ENCODE results near the gene COPS9. TPM values are rescaled to one million over a fixed set of nuclear protein-coding genes. Genes with fewer than 3 reads are reported as not detected.

The COPS9 gene
- total RNA-seq, 1 donor from 2014 or later: 140 TPM

DNA sequence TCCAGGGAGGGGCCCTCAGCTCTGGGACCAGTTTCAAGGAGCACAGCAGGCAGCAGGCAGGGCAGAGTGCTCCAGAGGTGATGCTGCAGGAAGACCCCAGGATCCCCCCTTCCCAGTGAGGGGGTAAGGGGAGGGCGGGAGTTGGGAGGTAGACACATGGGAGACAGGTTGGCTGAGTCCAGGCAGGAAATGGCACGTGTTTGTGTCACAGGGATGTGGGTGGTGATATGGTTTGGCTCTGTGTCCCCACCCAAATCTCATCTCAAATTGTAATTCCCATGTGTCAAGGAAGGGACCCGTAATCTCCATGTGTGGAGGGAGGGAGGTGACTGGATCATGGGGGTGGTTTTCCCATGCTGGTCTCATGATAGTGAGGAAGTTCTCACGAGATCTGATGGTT is 29.6 kb upstream of the COPS9 start:
- Mint-ChIP-seq H3K9me3 (ENCODE audit: low read depth) (no peaks in the 10 kb centered on the region), H3K27ac (ENCODE audit: unreplicated experiment) (no peak overlapping the region), H3K36me3 (ENCODE audit: low read depth) (no peaks in the 10 kb centered on the region), H3K4me3 (ENCODE audit: unreplicated experiment) (no peak overlapping the region), H3K27me3 (ENCODE audit: low read depth) (peaks cover 36% of the 10 kb centered on the region), H3K4me1 (ENCODE audit: low read depth) (no peaks in the 10 kb centered on the region)
- TF ChIP-seq, protein P1, sequence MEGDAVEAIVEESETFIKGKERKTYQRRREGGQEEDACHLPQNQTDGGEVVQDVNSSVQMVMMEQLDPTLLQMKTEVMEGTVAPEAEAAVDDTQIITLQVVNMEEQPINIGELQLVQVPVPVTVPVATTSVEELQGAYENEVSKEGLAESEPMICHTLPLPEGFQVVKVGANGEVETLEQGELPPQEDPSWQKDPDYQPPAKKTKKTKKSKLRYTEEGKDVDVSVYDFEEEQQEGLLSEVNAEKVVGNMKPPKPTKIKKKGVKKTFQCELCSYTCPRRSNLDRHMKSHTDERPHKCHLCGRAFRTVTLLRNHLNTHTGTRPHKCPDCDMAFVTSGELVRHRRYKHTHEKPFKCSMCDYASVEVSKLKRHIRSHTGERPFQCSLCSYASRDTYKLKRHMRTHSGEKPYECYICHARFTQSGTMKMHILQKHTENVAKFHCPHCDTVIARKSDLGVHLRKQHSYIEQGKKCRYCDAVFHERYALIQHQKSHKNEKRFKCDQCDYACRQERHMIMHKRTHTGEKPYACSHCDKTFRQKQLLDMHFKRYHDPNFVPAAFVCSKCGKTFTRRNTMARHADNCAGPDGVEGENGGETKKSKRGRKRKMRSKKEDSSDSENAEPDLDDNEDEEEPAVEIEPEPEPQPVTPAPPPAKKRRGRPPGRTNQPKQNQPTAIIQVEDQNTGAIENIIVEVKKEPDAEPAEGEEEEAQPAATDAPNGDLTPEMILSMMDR (IDR thresholded peaks at IDR 0.05): no peak
- peak; percentile 52 for DNase-seq (ENCODE audit: low spot score)

DNA sequence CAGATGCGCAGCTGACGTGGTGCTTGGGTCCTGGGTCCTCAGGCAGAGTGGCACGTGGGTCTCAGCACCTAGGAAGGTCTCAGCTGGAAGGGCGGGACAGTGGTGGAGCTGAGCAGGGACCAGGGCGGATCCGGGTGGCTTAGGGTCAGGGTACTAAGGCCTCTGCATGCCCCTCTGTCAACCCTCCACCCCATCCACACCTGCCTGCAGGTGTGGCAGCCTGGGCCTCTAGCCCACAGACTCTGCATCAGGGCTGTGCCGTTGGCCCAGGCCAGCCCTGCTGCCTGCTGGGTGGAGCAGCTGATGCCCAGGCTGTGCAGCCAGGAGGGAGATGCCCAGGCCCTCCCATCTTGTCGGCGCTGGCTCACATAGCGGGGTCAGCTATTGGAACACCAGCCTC is 28.9 kb upstream of the COPS9 start:
- Mint-ChIP-seq H3K4me1 (ENCODE audit: low read depth) (no peaks in the 10 kb centered on the region), H3K27me3 (ENCODE audit: low read depth) (peaks cover 36% of the 10 kb centered on the region), H3K9me3 (ENCODE audit: low read depth) (no peaks in the 10 kb centered on the region), H3K4me3 (ENCODE audit: unreplicated experiment) (no peak overlapping the region), H3K36me3 (ENCODE audit: low read depth) (no peaks in the 10 kb centered on the region), H3K27ac (ENCODE audit: unreplicated experiment) (no peak overlapping the region)
- TF ChIP-seq, protein P1 (IDR thresholded peaks at IDR 0.05): no peak
- DNase-seq (ENCODE audit: low spot score): peak; percentile 52

DNA sequence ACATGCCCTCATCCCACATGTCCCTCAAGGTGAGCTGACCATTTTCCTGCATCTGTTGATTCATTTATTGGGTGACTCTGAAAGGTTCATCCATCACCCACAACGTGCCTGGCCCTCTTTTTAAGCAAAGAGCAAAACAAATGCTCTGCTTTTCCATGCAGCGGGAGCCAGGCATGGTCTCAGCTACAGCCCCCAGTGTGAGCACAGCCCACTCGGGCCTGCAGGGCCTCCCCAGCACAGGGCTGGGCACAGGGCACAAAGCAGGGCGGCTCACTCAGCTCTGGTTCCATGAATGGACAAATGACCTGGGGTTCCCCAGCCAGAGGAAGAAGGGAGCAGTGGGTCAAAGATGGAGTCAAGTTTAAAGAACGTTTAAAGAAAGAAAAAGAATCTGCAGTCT is 28.5 kb upstream of the COPS9 start:
- peak; percentile 19 for DNase-seq (ENCODE audit: low spot score)
- Mint-ChIP-seq H3K36me3 (ENCODE audit: low read depth) (no peaks in the 10 kb centered on the region), H3K27me3 (ENCODE audit: low read depth) (peaks cover 36% of the 10 kb centered on the region), H3K27ac (ENCODE audit: unreplicated experiment) (no peak overlapping the region), H3K9me3 (ENCODE audit: low read depth) (no peaks in the 10 kb centered on the region), H3K4me1 (ENCODE audit: low read depth) (no peaks in the 10 kb centered on the region), H3K4me3 (ENCODE audit: unreplicated experiment) (no peak overlapping the region)
- TF ChIP-seq, protein P1 (IDR thresholded peaks at IDR 0.05): no peak

DNA sequence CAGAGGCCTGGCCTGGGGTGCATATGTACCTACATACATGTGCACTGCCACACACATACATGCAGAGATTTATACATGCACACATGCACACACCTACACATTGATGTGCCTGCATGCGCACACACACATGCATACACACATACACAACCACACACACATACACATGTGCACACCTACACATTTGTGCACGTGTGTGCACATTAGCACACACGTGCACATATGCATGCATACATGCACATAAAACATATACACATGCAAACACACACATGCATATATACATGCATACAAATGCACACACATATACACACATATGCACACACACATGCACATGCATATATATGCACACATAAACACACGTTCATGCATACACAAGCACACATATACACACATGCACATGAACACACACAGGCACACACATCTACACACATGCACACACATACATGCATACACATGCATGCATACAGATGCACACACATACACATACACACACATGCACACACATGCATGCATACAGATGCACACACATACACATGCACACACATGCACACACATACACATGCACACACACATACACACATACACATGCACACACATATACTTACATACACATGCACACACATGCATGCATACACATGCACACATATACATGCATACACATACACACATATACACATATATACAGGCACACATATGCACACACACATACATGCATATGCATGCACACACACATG is 27.9 kb upstream of the COPS9 start:
- Mint-ChIP-seq H3K4me1 (ENCODE audit: low read depth) (no peaks in the 10 kb centered on the region), H3K4me3 (ENCODE audit: unreplicated experiment) (no peak overlapping the region), H3K36me3 (ENCODE audit: low read depth) (no peaks in the 10 kb centered on the region), H3K27ac (ENCODE audit: unreplicated experiment) (no peak overlapping the region), H3K9me3 (ENCODE audit: low read depth) (no peaks in the 10 kb centered on the region), H3K27me3 (ENCODE audit: low read depth) (peaks cover 36% of the 10 kb centered on the region)
- TF ChIP-seq, protein P1 (IDR thresholded peaks at IDR 0.05): no peak
- peak; percentile 47 for DNase-seq (ENCODE audit: low spot score)

DNA sequence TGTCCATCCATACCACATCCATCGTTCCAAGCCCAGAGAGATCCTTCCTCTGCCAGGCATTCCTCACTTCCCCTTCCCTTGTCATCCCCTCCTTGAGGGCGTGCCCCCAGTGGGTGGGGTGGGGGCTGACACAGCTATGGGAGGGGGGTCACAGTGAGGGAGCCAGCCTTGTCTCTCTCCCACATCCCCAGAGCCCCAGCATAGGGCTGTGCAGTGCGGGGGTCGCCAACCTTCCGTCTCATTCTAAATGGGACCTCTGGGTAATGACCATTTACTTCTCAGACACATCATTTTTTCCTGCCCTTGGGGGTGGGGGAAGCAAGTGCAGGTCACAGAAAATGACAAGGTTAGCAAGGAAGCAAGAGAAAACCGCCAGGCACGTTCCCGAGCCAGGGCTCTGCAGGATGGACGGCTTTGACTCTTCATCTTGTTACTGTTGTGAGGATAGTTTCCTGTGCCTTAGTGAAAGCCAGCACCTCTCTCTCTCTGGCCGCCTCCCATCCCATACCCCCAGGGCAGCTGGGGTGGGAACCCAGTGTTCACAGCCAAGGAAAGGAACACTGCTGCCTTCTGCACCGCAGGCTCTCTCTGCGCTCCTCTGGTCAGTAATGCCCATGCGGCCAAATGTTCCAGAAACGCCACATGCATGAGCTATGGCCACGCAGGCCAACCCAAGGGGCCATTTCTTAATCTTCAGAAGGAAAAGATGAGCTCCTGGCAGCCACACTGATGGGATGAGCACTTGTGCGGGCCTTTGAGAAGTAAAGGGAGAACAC is 27.0 kb upstream of the COPS9 start:
- DNase-seq (ENCODE audit: low spot score): peak; percentile 41
- no peak overlapping the region for H3K4me3 Mint-ChIP-seq (ENCODE audit: unreplicated experiment)
- TF ChIP-seq, protein P1 (IDR thresholded peaks at IDR 0.05): no peak
- no peaks in the 10 kb centered on the region for H3K4me1 Mint-ChIP-seq (ENCODE audit: low read depth)
- H3K36me3 Mint-ChIP-seq (ENCODE audit: low read depth): no peaks in the 10 kb centered on the region
- peaks cover 35% of the 10 kb centered on the region for H3K27me3 Mint-ChIP-seq (ENCODE audit: low read depth)
- H3K9me3 Mint-ChIP-seq (ENCODE audit: low read depth): no peaks in the 10 kb centered on the region
- H3K27ac Mint-ChIP-seq (ENCODE audit: unreplicated experiment): no peak overlapping the region
